Measurements from ENCODE around the gene OTOGL. TPM values are rescaled to one million over a fixed set of nuclear protein-coding genes. Genes with fewer than 3 reads are reported as not detected.
"Not testable (repeated sequence)": the region's sequence is repeated elsewhere in the genome, so short reads cannot be mapped to it uniquely, and the experiment has no call there.

OTOGL gene
- total RNA-seq, 2 experiments from 2014 or later: not detected

DNA sequence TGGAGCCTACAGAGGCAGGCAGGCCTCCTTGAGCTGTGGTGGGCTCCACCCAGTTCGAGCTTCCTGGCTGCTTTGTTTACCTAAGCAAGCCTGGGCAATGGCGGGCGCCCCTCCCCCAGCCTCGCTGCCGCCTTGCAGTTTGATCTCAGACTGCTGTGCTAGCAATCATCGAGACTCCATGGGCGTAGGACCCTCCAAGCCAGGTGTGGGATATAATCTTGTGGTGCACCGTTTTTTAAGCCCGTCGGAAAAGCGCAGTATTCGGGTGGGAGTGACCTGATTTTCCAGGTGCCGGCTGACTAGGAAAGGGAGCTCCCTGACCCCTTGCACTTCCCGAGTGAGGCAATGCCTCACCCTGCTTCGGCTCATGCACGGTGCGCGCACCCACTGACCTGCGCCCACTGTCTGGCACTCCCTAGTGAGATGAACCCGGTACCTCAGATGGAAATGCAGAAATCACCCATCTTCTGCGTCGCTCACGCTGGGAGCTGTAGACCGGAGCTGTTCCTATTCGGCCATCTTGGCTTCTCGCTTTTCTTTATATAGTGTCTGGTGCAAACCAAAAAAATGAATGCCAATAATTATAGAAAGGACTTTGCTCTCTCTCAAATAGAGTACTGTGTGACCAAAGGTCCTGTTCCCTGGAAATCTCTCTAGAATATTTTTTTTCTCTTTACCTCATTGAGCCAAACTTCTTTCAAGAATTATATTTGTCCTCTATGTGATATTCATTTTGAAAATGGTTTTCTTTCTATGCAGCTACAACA lies 50.4 kb downstream of the OTOGL start:
- intact Hi-C loops (cut with micrococcal nuclease); H3K36me3 Mint-ChIP-seq (ENCODE audit: low read depth); DNase-seq; H3K27me3 Mint-ChIP-seq (ENCODE audit: low read depth); H3K4me1 Mint-ChIP-seq (ENCODE audit: low read depth); CTCF ChIA-PET; H3K9me3 Mint-ChIP-seq; H3K27ac Mint-ChIP-seq; H3K4me3 Mint-ChIP-seq: not testable (repeated sequence)

DNA sequence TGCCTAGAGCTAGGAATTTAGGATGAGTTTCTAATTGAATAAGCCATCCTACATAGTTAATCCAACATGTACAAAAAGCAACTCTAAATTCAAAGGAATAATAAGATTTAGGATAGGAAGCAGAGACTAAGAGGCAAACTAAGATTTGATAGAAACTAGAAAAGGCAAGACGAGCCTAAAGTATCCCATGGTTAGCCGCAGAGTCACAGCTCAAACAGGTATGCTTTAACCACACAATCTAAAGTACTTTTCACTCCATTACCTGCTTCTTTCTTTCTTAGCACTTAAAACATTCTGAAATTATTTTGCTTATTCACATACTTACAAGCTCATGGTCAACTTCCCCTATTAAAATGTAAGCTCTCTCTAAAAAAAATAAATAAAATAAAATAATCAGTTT lies 51.8 kb downstream of the OTOGL start:
- CTCF ChIA-PET: no interaction called here
- intact Hi-C loops (cut with micrococcal nuclease): no loop called here
- Mint-ChIP-seq H3K4me1 (ENCODE audit: low read depth) (no peaks in the 10 kb centered on the region), H3K36me3 (ENCODE audit: low read depth) (no peaks in the 10 kb centered on the region), H3K9me3 (peaks cover 3% of the 10 kb centered on the region), H3K4me3 (no peak overlapping the region), H3K27me3 (ENCODE audit: low read depth) (no peaks in the 10 kb centered on the region), H3K27ac (no peak overlapping the region)
- no peak for DNase-seq

DNA sequence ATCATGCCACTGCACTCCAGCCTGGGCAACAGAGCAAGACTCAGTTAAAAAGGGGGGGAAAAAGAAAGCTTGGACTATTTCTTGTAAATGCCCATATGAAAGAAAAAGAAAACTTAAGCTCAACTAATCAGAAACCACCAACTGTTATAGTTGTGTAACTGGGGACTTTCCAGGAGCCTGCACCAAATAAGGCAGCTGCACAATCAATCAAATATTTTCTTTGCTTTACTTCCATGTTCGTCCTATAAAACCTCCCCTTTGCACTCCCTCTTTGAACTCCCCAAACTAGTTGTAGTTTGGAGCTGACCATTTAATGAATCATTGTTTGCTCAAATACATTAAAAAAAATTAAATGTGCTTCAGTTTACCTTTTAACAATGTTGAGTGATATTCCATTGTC lies 54.9 kb downstream of the OTOGL start:
- DNase-seq: no peak
- H3K9me3 Mint-ChIP-seq: no peaks in the 10 kb centered on the region
- intact Hi-C loops (cut with micrococcal nuclease): no loop called here
- no peaks in the 10 kb centered on the region for H3K36me3 Mint-ChIP-seq (ENCODE audit: low read depth)
- H3K4me1 Mint-ChIP-seq (ENCODE audit: low read depth): no peaks in the 10 kb centered on the region
- H3K4me3 Mint-ChIP-seq: no peak overlapping the region
- CTCF ChIA-PET: no interaction called here
- no peak overlapping the region for H3K27ac Mint-ChIP-seq
- no peaks in the 10 kb centered on the region for H3K27me3 Mint-ChIP-seq (ENCODE audit: low read depth)

DNA sequence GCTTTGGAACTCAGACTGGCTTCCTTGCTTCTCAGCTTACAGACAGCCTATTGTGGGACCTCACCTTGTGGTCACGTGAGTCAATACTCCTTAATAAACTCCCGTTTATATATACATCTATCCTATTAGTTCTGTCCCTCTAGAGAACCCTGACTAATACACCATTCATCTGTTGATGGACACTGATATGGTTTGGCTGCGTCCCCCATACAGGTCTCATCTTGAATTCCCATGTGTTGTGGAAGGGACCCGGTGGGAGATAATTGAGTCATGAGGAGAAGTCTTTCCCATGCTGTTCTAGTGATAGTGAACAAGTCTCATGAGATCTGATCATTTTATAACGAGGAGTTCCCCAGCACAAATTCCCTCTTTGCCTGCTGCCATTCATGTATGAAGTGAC lies 57.0 kb downstream of the OTOGL start:
- no peak overlapping the region for H3K27ac Mint-ChIP-seq
- no peaks in the 10 kb centered on the region for H3K36me3 Mint-ChIP-seq (ENCODE audit: low read depth)
- no peak for DNase-seq
- intact Hi-C loops (cut with micrococcal nuclease): no loop called here
- CTCF ChIA-PET: no interaction called here
- no peaks in the 10 kb centered on the region for H3K9me3 Mint-ChIP-seq
- no peaks in the 10 kb centered on the region for H3K4me1 Mint-ChIP-seq (ENCODE audit: low read depth)
- no peak overlapping the region for H3K4me3 Mint-ChIP-seq
- H3K27me3 Mint-ChIP-seq (ENCODE audit: low read depth): peaks cover 3% of the 10 kb centered on the region

DNA sequence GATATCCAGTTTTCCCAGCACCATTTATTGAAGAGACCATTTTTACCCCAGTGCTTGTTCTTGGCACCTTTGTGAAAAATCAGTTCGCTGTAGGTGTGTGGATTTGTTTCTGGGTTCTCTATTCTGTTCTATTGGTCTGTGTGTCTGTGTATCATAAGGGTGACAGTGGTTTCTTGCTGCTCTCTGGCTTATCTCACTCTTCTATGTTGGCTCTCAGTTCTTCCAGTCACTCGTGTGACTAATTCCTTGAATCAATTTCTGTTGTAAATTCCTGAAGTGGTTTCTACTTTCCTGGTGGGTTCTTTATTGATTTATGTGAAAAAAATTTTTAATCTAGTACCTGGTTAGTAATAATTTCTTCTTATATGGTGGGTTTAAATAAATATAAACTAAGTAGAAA lies 58.3 kb downstream of the OTOGL start:
- H3K36me3 Mint-ChIP-seq (ENCODE audit: low read depth): no peaks in the 10 kb centered on the region
- intact Hi-C loops (cut with micrococcal nuclease): no loop called here
- no peaks in the 10 kb centered on the region for H3K4me1 Mint-ChIP-seq (ENCODE audit: low read depth)
- no peak overlapping the region for H3K27ac Mint-ChIP-seq
- DNase-seq: no peak
- CTCF ChIA-PET: no interaction called here
- peaks cover 3% of the 10 kb centered on the region for H3K27me3 Mint-ChIP-seq (ENCODE audit: low read depth)
- no peaks in the 10 kb centered on the region for H3K9me3 Mint-ChIP-seq
- H3K4me3 Mint-ChIP-seq: no peak overlapping the region

DNA sequence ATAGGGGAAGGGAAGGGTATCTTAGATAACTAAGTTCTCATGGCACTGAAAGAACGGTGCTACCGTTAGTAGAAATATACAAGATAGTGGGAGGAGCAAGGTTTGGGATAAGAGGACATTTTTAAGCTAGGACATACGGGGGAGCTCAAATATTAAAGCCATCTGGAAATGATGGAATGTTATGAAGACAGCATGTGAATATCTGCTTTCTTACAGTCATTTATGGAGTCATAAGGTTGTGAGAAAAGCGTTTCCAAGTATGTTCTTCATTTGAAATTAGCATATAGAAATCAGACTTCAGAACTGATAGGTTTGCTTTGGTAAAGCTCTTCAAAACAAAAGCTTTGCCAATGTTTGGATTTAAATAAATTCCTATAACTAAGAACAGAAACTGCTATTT lies 62.3 kb downstream of the OTOGL start:
- peaks cover 3% of the 10 kb centered on the region for H3K27me3 Mint-ChIP-seq (ENCODE audit: low read depth)
- no peaks in the 10 kb centered on the region for H3K4me1 Mint-ChIP-seq (ENCODE audit: low read depth)
- intact Hi-C loops (cut with micrococcal nuclease): no loop called here

DNA sequence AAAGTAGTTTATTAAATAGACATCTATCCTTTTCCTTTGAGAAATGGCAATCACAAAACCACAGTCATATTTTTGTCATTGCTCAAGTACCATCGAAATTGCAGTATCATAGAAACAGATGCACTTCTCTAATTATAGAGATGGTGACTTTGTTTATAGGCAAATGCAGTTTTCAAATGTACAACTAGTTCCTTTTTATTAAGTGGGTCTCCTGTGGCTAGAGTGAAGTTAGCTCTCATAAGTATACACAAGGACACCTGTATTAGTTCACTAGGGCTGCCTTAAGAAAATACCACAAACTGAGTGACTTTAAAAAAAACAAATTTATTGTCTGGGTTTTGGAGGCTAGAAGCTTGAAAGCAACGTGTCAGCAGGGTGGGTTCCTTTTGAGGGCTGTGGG lies 62.8 kb downstream of the OTOGL start:
- Mint-ChIP-seq H3K9me3 (no peaks in the 10 kb centered on the region), H3K36me3 (ENCODE audit: low read depth) (no peaks in the 10 kb centered on the region), H3K27ac (no peak overlapping the region), H3K27me3 (ENCODE audit: low read depth) (peaks cover 5% of the 10 kb centered on the region), H3K4me1 (ENCODE audit: low read depth) (no peaks in the 10 kb centered on the region), H3K4me3 (no peak overlapping the region)
- DNase-seq: no peak
- CTCF ChIA-PET: interaction anchor here (0.5 kb wide), 1 partner anchor 25 kb away, joined by 3 read pairs; no protein-coding TSS in a partner anchor
- intact Hi-C loops (cut with micrococcal nuclease): no loop called here

More for the DNA sequence above, 62.3 kb downstream of the OTOGL start:
- H3K4me3 Mint-ChIP-seq: no peak overlapping the region
- no peaks in the 10 kb centered on the region for H3K9me3 Mint-ChIP-seq
- no peak for DNase-seq
- no peak overlapping the region for H3K27ac Mint-ChIP-seq
- CTCF ChIA-PET: interaction anchor here (0.5 kb wide), 1 partner anchor 26 kb away, joined by 3 read pairs; no protein-coding TSS in a partner anchor
- no peaks in the 10 kb centered on the region for H3K36me3 Mint-ChIP-seq (ENCODE audit: low read depth)

DNA sequence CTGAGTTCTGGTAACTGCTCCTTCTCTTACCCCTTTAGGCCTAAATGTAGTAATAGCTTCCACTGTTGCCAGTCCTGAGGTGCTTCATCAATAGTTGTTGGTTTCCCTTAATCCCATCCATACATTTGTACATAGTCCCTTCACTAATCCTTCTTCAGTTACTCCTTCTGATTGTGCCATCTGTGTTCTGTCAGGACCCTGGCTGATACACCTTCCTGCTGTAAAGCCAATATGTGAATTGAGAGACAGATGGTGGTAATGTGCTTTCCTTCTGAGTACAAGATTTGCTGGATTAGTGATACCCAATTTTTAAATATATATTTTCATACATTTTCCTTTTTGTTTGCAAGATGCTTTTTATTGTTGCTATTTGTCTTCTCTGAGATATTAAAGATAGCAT lies 66.4 kb downstream of the OTOGL start:
- H3K27me3 Mint-ChIP-seq (ENCODE audit: low read depth): peaks cover 4% of the 10 kb centered on the region

DNA sequence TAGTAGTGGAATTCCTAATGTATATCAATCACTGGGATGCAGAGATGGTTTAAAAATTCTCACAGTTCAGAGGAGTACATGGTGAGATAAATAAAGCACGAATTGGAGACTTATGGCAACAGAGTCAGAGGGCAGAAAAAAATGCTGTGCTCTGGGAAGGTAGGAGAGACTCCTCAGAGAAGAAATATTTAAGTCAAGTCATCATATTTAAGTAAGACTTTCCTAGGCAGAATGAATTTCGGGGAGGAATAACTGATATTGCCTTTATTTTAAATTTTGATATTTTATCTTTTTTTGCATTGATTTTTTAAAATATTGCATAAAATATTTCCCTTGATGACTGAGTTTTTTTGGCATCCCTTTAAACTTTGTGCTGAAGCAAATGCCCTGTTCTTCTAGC lies 67.4 kb downstream of the OTOGL start:
- CTCF ChIA-PET: no interaction called here
- H3K27me3 Mint-ChIP-seq (ENCODE audit: low read depth): peaks cover 4% of the 10 kb centered on the region
- H3K4me1 Mint-ChIP-seq (ENCODE audit: low read depth): no peaks in the 10 kb centered on the region
- DNase-seq: no peak
- H3K27ac Mint-ChIP-seq: no peak overlapping the region
- intact Hi-C loops (cut with micrococcal nuclease): no loop called here
- no peaks in the 10 kb centered on the region for H3K9me3 Mint-ChIP-seq
- H3K4me3 Mint-ChIP-seq: no peak overlapping the region
- no peaks in the 10 kb centered on the region for H3K36me3 Mint-ChIP-seq (ENCODE audit: low read depth)

More for the DNA sequence above, 66.4 kb downstream of the OTOGL start:
- CTCF ChIA-PET: no interaction called here
- no peaks in the 10 kb centered on the region for H3K4me1 Mint-ChIP-seq (ENCODE audit: low read depth)
- DNase-seq: no peak
- H3K9me3 Mint-ChIP-seq: no peaks in the 10 kb centered on the region
- H3K4me3 Mint-ChIP-seq: no peak overlapping the region
- no peaks in the 10 kb centered on the region for H3K36me3 Mint-ChIP-seq (ENCODE audit: low read depth)
- intact Hi-C loops (cut with micrococcal nuclease): no loop called here
- H3K27ac Mint-ChIP-seq: no peak overlapping the region

DNA sequence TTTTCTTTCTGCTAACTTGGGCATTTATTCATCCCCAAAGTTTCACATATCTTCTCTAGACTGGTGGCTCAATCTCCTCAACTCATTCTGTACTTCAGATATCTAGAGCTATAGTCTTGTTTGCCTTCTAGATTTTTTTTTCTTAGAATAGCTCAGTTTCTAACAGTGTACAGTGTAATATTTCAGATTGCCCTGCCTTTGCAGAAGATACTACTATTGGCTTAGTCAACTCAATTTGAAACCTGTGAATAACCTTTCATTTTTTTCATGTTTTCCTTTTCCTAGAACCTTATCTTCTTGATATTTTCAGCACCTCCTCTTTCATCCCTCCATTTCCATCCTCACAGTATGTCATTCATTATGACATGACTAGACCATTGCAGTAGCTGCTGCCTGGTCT lies 69.6 kb downstream of the OTOGL start:
- CTCF ChIA-PET: no interaction called here
- no peaks in the 10 kb centered on the region for H3K4me1 Mint-ChIP-seq (ENCODE audit: low read depth)

DNA sequence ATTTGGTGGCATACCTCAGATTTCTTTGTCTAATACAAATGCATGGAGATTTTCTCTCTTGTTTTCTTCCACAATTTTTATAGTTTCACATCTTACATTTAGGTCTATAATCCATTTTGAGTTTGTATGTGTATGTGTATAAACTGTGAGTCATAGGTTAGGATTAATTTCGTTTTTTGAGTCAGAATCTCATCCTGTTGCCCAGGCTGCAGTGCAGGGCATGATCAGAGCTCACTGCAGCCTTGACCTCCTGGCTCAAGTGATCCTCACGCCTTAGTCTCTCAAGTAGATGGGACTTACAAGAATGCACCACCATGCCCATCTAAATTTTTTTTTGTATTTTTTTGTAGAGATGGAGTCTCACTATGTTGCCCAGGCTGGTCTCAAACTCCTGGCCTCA lies 71.6 kb downstream of the OTOGL start:
- Mint-ChIP-seq H3K27ac (no peak overlapping the region), H3K4me1 (ENCODE audit: low read depth) (no peaks in the 10 kb centered on the region), H3K36me3 (ENCODE audit: low read depth) (no peaks in the 10 kb centered on the region), H3K9me3 (no peaks in the 10 kb centered on the region), H3K27me3 (ENCODE audit: low read depth) (peaks cover 4% of the 10 kb centered on the region), H3K4me3 (no peak overlapping the region)
- intact Hi-C loops (cut with micrococcal nuclease): no loop called here
- CTCF ChIA-PET: no interaction called here
- DNase-seq: no peak

More for the DNA sequence above, 69.6 kb downstream of the OTOGL start:
- no peak overlapping the region for H3K4me3 Mint-ChIP-seq
- no peaks in the 10 kb centered on the region for H3K36me3 Mint-ChIP-seq (ENCODE audit: low read depth)
- intact Hi-C loops (cut with micrococcal nuclease): no loop called here
- no peaks in the 10 kb centered on the region for H3K9me3 Mint-ChIP-seq
- H3K27ac Mint-ChIP-seq: no peak overlapping the region
- H3K27me3 Mint-ChIP-seq (ENCODE audit: low read depth): peaks cover 4% of the 10 kb centered on the region
- DNase-seq: no peak

DNA sequence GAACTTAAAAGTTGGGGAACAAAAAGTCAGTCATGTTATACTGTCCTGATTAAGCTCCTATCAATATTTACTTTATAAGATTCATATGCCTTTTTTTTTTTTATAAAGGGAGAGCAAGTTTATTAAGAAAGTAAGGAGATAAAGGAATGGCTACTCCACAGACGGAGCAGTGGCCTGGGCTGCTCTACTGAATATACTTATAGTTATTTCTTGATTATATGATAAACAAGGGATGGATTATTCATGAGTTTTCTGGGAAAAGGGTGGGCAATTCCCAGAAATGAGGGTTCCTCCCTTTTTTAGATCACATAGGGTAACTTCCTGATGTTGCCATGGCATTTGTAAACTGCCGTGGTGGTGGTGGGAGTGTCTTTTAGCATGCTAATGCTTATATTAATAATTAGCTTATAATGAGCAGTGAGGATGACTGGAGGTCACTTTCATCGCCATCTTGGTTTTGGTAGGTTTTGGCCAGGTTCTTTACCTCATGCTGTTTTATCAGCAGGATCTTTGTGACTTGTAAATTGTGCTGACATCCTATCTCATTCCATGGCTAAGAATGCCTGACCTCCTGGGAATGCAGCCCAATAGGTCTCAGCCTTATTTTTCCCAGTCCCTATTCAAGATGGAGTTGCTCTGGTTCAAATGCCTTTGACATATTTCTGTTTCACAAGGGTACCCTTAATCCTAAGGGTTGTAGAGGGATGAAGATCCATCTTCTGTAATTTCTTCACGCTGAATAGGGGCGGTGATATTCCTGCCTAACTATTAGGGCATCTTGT lies 73.9 kb downstream of the OTOGL start:
- H3K27ac Mint-ChIP-seq: no peak overlapping the region
- H3K36me3 Mint-ChIP-seq (ENCODE audit: low read depth): no peaks in the 10 kb centered on the region
- H3K4me1 Mint-ChIP-seq (ENCODE audit: low read depth): no peaks in the 10 kb centered on the region
- intact Hi-C loops (cut with micrococcal nuclease): no loop called here
- peaks cover 2% of the 10 kb centered on the region for H3K27me3 Mint-ChIP-seq (ENCODE audit: low read depth)
- CTCF ChIA-PET: interaction anchor here (0.6 to 1.0 kb wide), 2 partner anchors 14 to 15 kb away, joined by 3 to 5 read pairs; no protein-coding TSS in a partner anchor
- DNase-seq: no peak
- no peak overlapping the region for H3K4me3 Mint-ChIP-seq
- no peaks in the 10 kb centered on the region for H3K9me3 Mint-ChIP-seq
